IPS-15b (cell line): ENCODE measurements around the gene KAT2B.

Source experiments
- H3K27me3 ChIP-seq: one replicate; pipeline ENCODE4 v1.6.1; 2013; ENCODE audit warnings: low read length; ENCODE audit not compliant: control insufficient read depth, insufficient read depth
- H3K36me3 ChIP-seq: one replicate; pipeline ENCODE4 v1.6.1; 2013; ENCODE audit warnings: low read length; ENCODE audit not compliant: control insufficient read depth, insufficient read depth
- H3K4me1 ChIP-seq: one replicate; pipeline ENCODE4 v1.6.1; 2013; ENCODE audit warnings: mild to moderate bottlenecking, low read length; ENCODE audit not compliant: control insufficient read depth, insufficient read depth
- H3K4me3 ChIP-seq: one replicate; pipeline ENCODE4 v1.5.1; 2013; ENCODE audit warnings: low read depth, low read length
- H3K9ac ChIP-seq: one replicate; pipeline ENCODE4 v1.6.1; 2013; ENCODE audit warnings: low read depth, mild to moderate bottlenecking, low read length
- H3K9me3 ChIP-seq: one replicate; pipeline ENCODE4 v1.6.1; 2013; ENCODE audit warnings: mild to moderate bottlenecking, low read length; ENCODE audit not compliant: control insufficient read depth, insufficient read depth

The KAT2B gene

DNA sequence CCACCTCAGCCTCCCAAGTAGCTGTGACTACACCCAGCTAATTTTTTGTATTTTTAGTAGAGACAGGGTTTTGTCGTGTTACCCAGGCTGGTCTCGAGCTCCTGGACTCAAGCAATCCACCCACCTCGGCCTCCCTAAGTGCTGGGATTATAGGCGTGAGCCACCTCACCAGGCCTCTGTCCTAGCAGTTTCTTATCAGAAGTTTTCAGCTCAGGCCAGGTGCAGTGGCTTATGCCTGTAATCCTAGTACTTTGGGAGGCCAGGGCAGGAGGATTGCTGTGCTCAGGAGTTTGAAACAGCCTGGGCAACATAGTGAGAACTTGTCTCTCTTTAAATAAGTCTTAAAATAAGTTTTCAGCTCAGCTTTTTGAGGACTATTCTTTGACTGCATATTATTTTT, 97.4 kb downstream of the KAT2B start:
- Histone ChIP-seq H3K9me3 (no peaks in the 10 kb centered on the region), H3K9ac (no peak overlapping the region), H3K4me3 (no peak overlapping the region), H3K36me3 (no peaks in the 10 kb centered on the region), H3K4me1 (no peaks in the 10 kb centered on the region), H3K27me3 (no peaks in the 10 kb centered on the region)

DNA sequence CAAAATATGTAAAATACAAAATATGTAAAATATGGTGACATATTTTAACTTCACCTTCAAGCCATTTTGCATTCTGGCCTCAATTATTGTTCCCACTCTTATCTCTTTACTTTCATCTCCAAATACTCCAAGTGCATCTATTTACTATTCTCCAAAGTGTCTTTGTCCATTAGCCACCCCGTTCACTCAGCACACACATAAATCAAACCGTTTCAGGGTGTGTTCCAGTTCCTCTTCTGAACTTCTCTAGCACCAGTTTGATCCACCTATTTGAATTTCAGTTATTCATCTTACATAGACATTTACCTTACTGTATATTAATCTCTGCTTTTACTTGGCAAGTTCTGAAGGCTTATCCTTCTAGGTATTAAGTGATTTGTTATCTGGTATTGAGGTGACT, 100.6 kb downstream of the KAT2B start:
- no peak overlapping the region for H3K4me3 ChIP-seq
- H3K4me1 ChIP-seq, result no peaks in the 10 kb centered on the region
- no peak overlapping the region for H3K9ac ChIP-seq
- H3K9me3 ChIP-seq, result no peaks in the 10 kb centered on the region
- no peaks in the 10 kb centered on the region for H3K36me3 ChIP-seq
- H3K27me3 ChIP-seq, result no peaks in the 10 kb centered on the region

- no peaks in the 10 kb centered on the region for H3K27me3 ChIP-seq
- H3K4me1 ChIP-seq, result no peaks in the 10 kb centered on the region
- H3K9me3 ChIP-seq, result no peaks in the 10 kb centered on the region
- H3K36me3 ChIP-seq, result no peaks in the 10 kb centered on the region
- H3K9ac ChIP-seq, result no peak overlapping the region
- H3K4me3 ChIP-seq, result no peak overlapping the region
These were observed 101.1 kb downstream of the KAT2B start for GRCh38 chr3:20141316-20141715.

DNA sequence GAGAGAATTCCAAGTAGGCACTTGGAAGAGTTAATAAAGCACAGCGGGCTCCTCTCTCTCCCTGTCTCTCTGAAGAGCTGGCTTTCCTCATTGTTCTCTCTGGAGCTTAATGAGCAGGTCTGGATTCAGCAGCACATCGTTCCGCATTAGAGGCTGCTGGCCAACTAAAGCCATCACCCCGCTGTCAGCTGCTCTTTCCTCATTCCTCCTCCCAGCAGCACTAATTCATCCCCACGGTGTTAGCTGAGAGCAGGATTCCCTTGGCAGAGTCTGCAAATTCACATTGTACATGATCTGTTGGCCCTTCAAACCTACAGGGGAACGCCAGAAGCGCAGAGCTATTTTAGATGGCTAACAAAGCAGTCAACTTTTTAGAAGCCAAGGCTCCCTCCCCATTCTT, 101.6 kb downstream of the KAT2B start:
- no peaks in the 10 kb centered on the region for H3K9me3 ChIP-seq
- H3K9ac ChIP-seq, result no peak overlapping the region
- no peaks in the 10 kb centered on the region for H3K4me1 ChIP-seq
- no peaks in the 10 kb centered on the region for H3K27me3 ChIP-seq
- H3K36me3 ChIP-seq, result no peaks in the 10 kb centered on the region
- H3K4me3 ChIP-seq, result no peak overlapping the region

DNA sequence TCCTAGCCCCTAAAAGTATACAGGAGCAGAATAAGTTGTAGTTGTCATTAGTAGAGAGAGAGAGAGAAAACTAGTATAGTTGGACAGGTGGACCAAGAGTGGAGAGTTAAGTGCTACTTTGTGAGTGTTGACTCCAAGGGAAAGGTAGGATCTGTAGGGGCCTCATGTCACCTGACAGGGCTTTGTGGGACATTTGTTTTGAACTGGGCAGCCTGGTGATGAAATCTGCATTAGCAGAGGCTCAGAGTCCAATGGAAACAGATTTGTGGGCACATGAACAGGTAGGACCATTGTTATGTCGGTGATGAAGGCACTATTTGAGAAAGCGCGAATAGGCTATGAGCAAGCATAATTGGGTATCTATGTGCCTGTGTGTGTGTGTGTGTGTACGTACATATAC, 102.3 kb downstream of the KAT2B start:
- Histone ChIP-seq H3K36me3 (no peaks in the 10 kb centered on the region), H3K27me3 (no peaks in the 10 kb centered on the region), H3K9ac (no peak overlapping the region), H3K4me3 (no peak overlapping the region), H3K4me1 (no peaks in the 10 kb centered on the region), H3K9me3 (no peaks in the 10 kb centered on the region)

DNA sequence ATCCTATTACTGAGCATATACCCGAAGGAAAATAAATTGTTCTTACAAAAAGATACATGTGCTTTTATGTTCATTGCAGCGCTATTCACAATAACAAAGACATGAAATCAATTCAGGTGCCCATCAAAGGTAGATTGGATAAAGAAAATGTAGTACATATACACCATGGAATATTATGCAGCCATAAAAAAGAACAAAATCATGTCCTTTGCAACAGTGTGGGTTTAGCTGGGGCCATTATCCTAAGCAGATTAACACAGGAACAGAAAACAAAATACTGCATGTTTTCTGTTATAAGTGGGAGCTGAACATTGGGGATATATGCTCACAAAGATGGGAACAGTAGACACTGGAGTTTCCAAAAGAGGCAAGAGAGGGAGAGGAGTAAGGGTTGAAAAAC, 103.3 kb downstream of the KAT2B start:
- H3K36me3 ChIP-seq, result no peaks in the 10 kb centered on the region

DNA sequence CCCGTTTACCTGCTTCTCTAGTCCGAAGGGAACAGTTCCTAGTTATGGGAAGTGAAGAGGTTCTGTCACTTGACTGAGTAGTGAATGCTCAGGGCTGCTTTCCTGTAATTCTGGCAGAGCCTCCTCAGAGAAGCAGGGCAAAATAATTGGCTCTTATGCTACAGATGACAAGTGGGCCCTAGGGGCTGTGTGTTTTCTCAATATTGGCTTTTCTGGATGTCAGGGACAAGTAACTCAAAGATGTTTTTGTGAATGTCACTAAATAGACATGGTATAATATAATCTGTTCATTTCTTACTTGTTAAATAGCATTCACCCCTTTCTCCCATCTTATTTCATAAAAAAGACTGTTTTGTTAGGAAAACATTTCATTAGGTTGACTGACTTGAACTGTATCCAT, 105.6 kb downstream of the KAT2B start:
- Histone ChIP-seq H3K4me1 (no peaks in the 10 kb centered on the region), H3K36me3 (no peaks in the 10 kb centered on the region), H3K27me3 (no peaks in the 10 kb centered on the region), H3K9ac (no peak overlapping the region), H3K4me3 (no peak overlapping the region), H3K9me3 (no peaks in the 10 kb centered on the region)

More for the DNA sequence above, 103.3 kb downstream of the KAT2B start:
- H3K4me3 ChIP-seq, result no peak overlapping the region
- no peak overlapping the region for H3K9ac ChIP-seq
- no peaks in the 10 kb centered on the region for H3K27me3 ChIP-seq
- H3K9me3 ChIP-seq, result no peaks in the 10 kb centered on the region
- no peaks in the 10 kb centered on the region for H3K4me1 ChIP-seq

DNA sequence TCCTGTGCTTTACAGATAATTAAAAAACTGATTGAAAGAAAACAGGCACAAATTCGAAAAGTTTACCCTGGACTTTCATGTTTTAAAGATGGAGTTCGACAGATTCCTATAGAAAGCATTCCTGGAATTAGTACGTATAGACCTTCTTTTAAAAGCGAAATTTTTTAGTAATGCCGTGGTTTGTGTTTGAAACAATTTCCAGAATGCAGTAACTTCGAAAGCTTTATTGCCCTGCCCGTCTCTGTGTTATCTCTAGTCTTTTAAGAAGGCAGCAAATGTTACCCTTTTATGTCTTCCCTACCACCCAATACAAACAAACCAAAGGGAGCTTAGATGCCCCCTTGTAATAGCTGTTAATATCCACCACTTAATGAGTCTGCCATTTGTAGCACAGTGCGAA, 106.1 kb downstream of the KAT2B start:
- H3K4me3 ChIP-seq, result no peak overlapping the region
- H3K36me3 ChIP-seq, result no peaks in the 10 kb centered on the region
- H3K9ac ChIP-seq, result no peak overlapping the region
- no peaks in the 10 kb centered on the region for H3K4me1 ChIP-seq
- H3K27me3 ChIP-seq, result no peaks in the 10 kb centered on the region
- H3K9me3 ChIP-seq, result no peaks in the 10 kb centered on the region

DNA sequence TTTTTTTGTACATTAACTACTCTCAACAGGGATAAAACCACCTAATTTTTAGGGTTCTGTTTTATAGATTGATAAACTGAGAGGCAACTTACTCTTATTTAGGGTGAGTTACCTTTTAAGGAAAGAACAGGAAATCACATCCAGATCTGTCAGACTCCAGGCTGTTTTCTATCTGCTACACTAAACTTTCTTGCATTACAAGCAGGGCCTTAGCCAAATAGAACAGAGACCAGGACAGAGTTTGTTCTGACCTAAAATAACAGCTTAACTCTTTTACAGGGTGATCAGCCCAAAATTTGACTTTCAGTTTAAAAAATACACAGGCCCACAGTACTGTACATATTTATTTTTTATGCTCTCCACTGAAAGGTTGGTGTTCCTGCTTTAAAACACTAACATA, 107.1 kb downstream of the KAT2B start:
- H3K4me1 ChIP-seq, result no peaks in the 10 kb centered on the region
- no peaks in the 10 kb centered on the region for H3K9me3 ChIP-seq
- no peak overlapping the region for H3K4me3 ChIP-seq
- H3K36me3 ChIP-seq, result no peaks in the 10 kb centered on the region
- no peak overlapping the region for H3K9ac ChIP-seq
- no peaks in the 10 kb centered on the region for H3K27me3 ChIP-seq

- H3K4me3 ChIP-seq, result no peak overlapping the region
- H3K4me1 ChIP-seq, result no peaks in the 10 kb centered on the region
- H3K27me3 ChIP-seq, result no peaks in the 10 kb centered on the region
- no peak overlapping the region for H3K9ac ChIP-seq
- no peaks in the 10 kb centered on the region for H3K36me3 ChIP-seq
- no peaks in the 10 kb centered on the region for H3K9me3 ChIP-seq
These were observed 108.2 kb downstream of the KAT2B start for GRCh38 chr3:20148466-20148865.

- Histone ChIP-seq H3K9ac (no peak overlapping the region), H3K36me3 (peaks cover 3% of the 10 kb centered on the region), H3K4me1 (no peaks in the 10 kb centered on the region), H3K27me3 (no peaks in the 10 kb centered on the region), H3K9me3 (no peaks in the 10 kb centered on the region), H3K4me3 (no peak overlapping the region)
These were observed 113.8 kb downstream of the KAT2B start for GRCh38 chr3:20154078-20154477.

DNA sequence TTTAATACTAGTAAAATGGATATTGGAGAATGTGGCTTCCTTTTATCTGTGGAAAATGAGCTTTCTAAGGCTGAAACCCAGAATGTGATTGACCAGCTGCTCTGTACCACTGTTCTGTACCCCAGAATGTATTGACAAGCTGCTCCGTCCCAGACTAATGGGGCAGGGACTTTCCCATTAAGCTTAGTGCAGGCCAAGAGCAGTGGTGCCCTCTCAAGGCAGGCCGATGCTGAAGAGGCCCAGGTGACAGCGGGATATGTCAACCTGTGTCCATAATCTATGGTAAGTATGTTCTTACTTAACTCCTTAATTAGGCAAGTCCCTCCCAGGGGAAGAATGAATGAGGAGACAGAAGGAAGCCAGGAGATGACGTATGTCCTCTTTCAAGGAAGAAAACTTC, 114.7 kb downstream of the KAT2B start:
- Histone ChIP-seq H3K9ac (no peak overlapping the region), H3K27me3 (no peaks in the 10 kb centered on the region), H3K9me3 (no peaks in the 10 kb centered on the region), H3K4me3 (no peak overlapping the region), H3K36me3 (peaks cover 3% of the 10 kb centered on the region), H3K4me1 (no peaks in the 10 kb centered on the region)

DNA sequence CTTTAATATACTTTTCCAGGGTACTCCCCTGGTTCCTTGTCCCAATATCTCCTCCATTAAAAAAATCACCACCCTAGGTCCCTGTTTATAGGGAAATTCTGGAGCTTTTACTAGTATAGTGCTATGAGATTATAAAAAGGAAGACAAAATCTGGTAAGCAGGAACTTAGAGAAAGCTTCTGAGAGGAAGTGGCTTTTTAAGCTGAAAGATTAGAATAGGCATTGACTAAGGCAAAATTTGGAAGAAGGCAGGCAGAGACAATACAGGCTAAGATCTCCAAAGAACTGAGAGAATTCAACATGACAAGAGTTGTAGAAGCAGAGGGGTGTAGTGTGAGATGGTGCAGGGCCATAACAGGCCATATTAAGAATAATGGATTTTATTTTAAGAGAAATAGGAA, 120.0 kb downstream of the KAT2B start:
- H3K4me1 ChIP-seq, result no peaks in the 10 kb centered on the region
- no peaks in the 10 kb centered on the region for H3K27me3 ChIP-seq
- no peak overlapping the region for H3K9ac ChIP-seq
- H3K4me3 ChIP-seq, result no peak overlapping the region
- H3K9me3 ChIP-seq, result no peaks in the 10 kb centered on the region
- H3K36me3 ChIP-seq, result peaks cover 3% of the 10 kb centered on the region
